Stimulated activated CD4-positive, alpha-beta T cell treated with anti-CD3 and anti-CD28 coated beads, TNF-alpha, amount 100 ng/mL, for 1 hour (primary cell): ENCODE data around the gene MYH15.
"Not testable (repeated sequence)": the region's sequence is repeated elsewhere in the genome, so short reads cannot be mapped to it uniquely, and the experiment has no call there.

ENCODE experiments used
- DNase-seq, 3 donors: peaks; one replicate each; pipeline ENCODE4 v3.0.0-alpha.2; 2020; ENCODE audit warnings: low read depth in 3 of 3, low spot score in 1 of 3

Gene MYH15

GRCh38 chr3:108391917-108392593 lies 118.3 kb downstream of the MYH15 start:
- DNase-seq = no peak

DNA sequence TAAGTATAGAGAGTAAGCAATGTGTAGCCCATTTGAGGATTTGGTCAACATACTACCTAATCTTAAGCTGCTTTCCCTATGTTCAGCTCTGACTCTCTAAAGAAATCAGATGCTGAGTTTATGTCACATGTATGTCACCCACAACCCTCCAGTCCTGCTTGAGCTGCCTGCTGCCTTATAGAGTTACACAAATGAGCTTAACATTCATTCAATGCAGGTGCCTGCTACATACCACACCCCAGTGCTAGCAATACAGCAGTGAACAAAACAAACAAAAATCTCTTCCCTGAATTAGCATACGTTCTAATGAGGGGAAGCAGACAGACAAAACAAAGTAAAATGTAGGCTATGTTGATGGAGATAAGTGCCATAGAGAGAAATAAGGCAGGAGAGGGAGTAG lies 121.0 kb downstream of the MYH15 start:
- DNase-seq = no peak

DNA sequence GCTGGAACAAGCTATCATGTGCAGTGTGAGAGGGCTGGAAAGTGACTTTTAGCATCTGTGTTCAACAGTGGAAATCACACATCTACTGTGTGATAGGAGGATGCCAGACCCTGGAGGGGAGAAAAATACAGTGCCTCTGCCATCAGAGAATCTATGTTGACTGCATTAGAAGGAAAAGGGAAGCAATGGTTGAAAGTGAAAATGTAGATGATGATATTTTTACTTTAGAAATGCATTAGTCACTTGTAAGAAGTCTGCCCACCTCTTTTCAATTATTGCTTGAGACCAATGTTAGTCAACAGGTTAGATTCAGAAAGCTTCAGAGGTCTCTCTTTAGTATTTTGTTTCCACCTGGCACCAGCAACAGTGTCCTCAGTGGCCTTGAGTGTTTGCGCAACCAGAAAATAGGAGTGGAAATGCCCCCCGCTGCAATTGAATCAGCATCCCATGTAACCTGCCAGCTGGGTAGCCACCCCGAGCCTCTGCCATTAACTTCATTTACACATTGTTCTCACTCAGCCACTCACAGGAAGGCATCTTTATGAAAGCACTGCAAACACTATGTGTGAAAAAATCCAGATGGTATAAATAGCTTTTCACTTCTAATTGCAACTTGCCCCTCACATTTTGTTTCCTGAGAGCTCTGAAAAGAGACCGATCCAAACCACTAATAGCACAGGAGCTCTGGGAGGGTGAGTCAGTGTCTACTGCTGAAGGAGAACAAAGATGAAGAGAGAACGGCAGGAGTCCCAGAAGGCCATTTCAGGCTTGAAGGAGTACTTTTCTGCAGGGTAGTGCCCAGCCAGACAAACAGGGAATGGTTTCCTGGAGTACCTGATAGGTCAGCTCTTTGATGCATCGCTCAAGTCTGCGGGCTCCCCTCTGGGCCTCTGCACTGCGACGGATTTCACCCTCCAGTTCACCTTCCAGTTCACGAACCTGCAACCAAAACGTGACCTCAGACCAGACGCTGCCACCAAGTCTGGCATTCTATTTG lies 122.0 kb downstream of the MYH15 start:
- no peak for DNase-seq

DNA sequence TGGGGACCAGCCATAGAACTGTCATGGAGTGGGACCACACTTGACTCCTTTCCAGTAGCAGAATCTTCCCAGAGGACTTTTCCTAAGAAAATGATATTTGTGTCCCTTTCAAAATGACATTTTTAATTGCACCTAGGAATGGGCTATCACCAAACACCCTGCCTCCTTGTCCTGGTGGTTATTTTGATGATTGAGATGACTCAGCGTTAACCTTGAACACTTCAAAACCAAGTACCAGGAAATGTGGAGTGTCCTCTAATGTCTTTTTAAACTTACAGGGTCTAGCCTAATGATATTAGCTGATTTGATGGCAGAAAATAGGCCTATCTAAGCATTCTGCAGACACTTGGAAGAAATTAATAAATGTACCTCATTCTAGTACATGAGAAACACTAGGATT lies 123.3 kb downstream of the MYH15 start:
- no peak for DNase-seq

- DNase-seq = no peak
Observed at GRCh38 chr3:108383306-108383705, 127.1 kb downstream of the MYH15 start.

- no peak for DNase-seq
Observed at GRCh38 chr3:108381529-108382140, 128.8 kb downstream of the MYH15 start.

DNA sequence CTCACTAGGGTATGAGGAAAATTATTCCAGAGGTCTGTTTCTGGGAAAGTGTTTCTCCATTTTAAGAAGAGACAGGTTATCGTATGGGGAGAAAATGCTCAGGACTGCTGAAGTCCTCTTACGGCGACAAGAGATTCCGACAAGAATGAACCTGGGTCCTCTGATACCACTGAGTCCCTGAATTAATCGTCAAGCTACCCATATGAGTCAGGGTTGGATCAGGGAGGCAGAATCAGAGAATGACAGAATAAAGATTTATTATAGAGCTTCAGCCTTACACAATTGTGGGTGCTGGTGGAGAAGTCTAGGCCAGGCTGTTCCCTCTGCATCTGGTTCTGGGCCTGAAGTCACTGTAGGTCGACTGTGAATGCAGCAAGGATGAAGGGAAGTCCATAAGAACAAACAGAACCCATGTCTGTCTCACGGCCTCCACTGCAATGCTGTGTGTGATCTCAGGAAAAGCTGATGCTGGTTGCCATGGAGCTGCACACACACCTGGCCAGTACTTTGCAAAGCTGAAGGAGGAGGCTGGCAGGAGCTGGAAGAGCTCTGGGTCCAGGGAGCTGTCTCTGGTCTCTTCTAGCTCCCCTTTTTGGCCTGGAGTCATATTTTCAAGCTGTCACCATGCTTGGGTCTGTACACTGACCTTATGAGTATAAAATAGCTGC lies 130.1 kb downstream of the MYH15 start:
- DNase-seq = no peak

DNA sequence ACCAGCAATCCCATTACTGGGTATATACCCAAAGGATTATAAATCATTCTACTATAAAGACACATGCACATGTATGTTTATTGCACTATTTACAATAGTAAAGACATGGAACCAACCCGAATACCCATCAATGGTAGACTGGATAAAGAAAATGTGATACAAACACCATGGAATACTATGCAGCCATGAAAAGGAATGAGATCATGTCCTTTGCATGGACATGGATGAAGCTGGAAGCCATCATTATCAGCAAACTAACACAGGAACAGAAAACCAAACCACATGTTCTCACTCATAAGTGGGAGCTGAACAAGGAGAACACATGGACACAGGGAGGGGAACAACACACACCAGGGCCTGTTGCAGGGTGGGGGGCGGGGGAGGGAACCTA lies 131.4 kb downstream of the MYH15 start:
- not testable (repeated sequence) for DNase-seq

DNA sequence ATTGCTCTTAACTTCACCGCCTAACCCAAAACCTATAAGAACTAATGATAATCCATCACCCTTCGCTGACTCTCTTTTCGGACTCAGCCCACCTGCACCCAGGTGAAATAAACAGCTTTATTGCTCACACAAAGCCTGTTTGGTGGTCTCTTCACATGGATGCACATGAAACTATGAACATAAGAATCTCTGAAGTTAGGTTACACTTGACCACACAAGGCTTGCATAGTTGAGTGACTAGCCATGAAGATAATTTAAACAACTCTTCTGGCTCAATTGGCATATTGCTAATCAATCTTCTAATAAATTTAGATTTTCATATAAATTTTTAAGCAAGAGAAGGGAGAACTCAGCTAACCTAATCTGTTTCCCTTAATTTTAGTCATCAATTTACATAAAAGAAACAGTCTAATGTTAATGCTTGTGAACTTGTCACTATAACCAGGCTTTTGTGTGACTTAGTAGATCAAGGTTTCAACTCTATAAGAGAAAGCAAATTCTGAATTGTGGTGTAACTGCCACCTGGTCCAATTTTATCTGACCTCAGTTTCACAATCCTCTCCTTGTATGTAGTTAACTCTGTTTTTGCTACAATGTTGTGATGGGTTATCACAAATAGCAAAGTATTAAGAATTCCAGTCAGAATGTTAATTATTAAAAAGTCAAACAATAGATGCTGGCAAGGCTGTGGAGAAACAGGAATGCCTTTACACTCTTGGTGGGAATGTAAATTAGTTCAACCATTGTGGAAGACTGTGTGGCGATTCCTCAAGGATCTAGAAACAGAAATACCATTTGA lies 132.0 kb downstream of the MYH15 start:
- DNase-seq = no peak

GRCh38 chr3:108377384-108377783 lies 133.0 kb downstream of the MYH15 start:
- DNase-seq = no peak

DNA sequence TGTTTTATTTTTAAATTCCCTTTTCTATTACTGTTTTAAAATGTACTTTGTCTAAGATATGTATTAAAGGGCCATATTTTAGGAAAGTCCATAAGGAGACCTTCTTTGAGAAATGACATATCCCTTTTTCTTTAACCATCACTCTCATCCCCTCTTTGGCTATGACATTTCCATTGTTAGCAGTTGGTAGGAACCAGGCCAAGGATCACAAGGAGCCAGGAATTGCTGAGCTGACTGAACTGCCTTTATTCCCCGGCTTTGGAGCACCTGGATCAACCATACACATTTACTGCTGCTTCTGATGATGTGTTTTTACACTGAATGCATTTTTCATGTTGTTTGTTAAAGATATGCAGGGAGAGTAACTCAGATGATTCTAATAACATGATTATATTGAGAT lies 134.4 kb downstream of the MYH15 start:
- DNase-seq = no peak

GRCh38 chr3:108359011-108359410 lies 151.4 kb downstream of the MYH15 start:
- DNase-seq = no peak

DNA sequence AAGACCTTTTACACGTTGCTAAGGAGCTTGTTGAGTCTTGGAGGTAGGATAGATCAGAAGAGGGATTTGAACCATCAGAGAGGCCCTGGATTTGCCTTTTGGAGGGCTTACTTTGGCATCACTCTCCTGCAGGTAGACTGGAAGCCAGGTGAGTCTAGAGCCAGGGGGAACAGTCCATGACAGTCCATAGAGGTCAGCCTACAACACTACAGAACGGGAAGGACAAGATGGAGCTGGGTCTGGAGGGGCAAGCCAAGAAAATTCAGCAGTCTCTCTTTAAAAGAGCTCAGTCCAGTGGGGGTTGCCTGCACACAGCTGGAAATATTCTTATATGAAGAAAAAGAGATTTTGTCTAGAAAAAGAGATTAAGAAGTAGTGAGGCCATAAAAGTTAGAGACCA lies 153.4 kb downstream of the MYH15 start:
- no peak for DNase-seq

- no peak for DNase-seq
Observed at GRCh38 chr3:108354562-108354961, 155.8 kb downstream of the MYH15 start.

DNA sequence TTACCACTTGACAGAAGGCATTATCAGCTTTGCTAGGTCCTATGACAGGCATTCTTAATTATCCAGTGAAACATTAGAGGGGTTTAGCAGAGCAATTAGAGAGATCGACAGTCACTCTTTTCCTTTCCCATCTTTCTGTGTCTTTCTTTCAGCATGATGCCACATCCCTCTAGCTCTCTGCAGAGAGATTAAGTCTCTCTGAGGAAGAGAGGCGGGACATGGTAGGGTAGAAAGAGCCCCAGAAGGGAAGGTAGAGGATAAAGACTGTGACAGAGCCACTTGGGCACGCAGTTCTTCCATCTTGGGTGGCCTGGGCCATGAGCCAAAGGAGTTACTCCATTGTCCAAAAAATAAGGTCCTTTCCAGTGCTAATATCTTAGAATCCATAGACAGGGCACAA lies 158.2 kb downstream of the MYH15 start:
- DNase-seq = no peak

DNA sequence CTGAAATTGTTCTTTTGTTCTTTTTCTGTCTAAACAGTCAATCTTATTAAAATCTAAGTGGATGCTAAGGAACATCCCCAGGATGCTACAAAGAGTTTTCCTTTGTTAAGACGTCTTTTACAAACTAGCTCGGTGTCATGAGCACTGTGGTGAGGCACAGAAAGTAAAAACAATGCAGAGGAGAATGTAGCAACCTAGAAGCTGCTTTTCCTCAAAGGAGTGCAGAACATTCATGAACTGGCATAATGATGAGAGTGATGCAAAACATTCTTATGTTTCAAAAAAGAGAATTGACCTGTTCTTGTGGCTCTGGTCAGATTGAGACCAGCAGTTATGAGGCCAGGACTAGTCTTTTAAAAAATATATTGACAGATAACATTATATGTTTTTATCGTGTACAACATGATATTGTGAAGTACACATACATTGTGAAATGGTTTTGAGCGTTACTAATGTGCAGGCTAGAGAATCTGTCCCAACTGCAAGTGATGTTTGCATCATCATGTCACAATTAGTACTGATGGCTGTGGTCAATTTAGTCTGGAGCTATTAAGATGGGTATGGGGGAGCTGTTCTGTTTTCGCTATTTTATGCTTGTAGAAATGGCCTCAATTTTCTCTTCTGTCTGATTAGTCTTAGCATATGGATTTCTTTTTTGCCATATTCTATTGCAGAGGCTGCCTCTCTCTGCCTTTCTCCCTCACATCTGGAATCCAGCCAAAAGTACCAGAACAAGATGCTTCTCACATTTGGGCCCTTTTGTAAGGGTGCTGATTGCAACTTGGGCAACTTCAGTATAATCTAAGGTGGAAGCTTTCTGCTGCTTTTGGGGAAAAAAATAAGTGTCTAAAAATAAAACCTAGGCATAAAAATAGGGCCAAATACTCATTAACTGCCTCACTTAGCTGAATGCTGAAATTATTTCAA lies 163.8 kb downstream of the MYH15 start:
- DNase-seq = no peak

GRCh38 chr3:108345492-108346205 lies 164.7 kb downstream of the MYH15 start:
- no peak for DNase-seq

DNA sequence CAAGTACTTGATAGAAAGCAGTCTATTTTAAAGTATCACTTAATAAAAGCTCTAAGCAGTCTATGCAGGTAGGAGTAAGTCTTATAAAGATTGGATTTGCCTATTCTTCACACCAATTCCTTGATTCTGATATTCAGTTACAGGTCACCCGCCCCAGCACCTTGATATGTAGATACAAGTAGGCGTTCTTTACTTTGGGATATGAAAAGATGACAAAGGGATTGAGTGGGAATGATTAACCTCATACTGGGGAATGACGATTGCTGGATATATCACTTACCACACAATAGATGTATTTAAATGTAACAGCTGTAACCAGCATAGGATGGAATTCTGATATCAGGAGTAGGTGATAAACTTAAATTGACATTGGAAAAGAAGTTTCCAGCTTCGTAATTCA lies 166.9 kb downstream of the MYH15 start:
- no peak for DNase-seq
